HFF-Myc (cell line): Measurements from ENCODE around the gene OR10R2.
"Not testable (repeated sequence)": the region's sequence is repeated elsewhere in the genome, so short reads cannot be mapped to it uniquely, and the experiment has no call there.

Experiments
- DNase-seq: peaks from one replicate; pipeline ENCODE4 v3.0.0-alpha.2; 2011; ENCODE audit warnings: low read depth; ENCODE audit errors: extremely low read depth
- H3K4me3 ChIP-seq: replicated peaks from 2 replicates; pipeline ENCODE4 v1.5.1; 2011; ENCODE audit warnings: low read depth, mild to moderate bottlenecking, control low read depth, low read length
- TF ChIP-seq, protein P1 (sequence below): IDR thresholded peaks from 2 replicates; pipeline ENCODE4 v1.5.1; 2012; ENCODE audit warnings: mild to moderate bottlenecking, low read depth, low read length, control low read depth; ENCODE audit errors: missing control alignments

The OR10R2 gene, protein sequence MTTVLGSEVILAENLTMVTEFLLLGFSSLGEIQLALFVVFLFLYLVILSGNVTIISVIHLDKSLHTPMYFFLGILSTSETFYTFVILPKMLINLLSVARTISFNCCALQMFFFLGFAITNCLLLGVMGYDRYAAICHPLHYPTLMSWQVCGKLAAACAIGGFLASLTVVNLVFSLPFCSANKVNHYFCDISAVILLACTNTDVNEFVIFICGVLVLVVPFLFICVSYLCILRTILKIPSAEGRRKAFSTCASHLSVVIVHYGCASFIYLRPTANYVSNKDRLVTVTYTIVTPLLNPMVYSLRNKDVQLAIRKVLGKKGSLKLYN

DNA sequence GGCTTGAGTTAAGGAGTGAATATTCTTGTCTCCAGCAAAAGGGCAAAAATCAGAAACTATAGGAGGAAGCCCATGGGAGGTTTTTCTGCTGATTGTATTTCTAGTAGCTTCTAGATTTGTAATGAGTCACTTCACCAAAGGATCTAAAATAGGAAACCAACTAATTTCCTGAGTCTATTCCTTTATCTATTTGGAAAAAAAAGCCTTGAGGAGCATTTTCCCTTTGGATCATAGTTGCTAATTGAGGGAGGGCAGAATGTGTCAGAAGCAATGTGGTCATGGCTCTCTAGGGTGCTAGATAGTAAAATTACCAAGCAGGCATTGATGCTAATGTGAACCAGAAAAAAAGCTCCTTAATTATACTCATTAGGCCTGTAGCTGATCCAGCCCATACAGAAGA lies at the start of gene OR10R2:
OR10R2 (plus strand) TSS at position 301 of the 400 bp plus-strand sequence. CDS start 106 bp downstream, outside the sequence.
- TF ChIP-seq, protein P1, sequence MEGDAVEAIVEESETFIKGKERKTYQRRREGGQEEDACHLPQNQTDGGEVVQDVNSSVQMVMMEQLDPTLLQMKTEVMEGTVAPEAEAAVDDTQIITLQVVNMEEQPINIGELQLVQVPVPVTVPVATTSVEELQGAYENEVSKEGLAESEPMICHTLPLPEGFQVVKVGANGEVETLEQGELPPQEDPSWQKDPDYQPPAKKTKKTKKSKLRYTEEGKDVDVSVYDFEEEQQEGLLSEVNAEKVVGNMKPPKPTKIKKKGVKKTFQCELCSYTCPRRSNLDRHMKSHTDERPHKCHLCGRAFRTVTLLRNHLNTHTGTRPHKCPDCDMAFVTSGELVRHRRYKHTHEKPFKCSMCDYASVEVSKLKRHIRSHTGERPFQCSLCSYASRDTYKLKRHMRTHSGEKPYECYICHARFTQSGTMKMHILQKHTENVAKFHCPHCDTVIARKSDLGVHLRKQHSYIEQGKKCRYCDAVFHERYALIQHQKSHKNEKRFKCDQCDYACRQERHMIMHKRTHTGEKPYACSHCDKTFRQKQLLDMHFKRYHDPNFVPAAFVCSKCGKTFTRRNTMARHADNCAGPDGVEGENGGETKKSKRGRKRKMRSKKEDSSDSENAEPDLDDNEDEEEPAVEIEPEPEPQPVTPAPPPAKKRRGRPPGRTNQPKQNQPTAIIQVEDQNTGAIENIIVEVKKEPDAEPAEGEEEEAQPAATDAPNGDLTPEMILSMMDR: no peak
- H3K4me3 ChIP-seq: no peak within 1 kb of the TSS
- no peak for DNase-seq

DNA sequence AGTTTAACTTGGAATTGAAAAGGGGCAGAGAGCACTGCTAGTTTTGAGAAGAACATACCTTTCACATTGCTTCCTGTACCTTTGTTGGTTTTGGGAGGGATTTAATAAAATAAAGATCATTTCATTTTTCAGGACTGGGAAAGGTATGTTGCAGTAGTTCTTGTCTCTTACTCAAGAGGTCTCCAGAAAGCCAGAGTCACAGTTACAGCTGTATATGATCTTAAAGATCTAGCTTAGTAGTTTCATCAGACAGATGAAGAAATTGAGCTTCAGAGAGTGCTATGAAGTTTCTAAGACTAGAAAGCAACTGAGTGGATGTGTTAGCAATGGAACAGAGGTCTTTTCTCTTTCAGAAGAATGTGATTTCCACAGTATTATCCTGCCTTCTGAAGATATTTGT lies 47.0 kb upstream of the OR10R2 start:
- no peak overlapping the region for H3K4me3 ChIP-seq
- TF ChIP-seq, protein P1: no peak
- no peak for DNase-seq

DNA sequence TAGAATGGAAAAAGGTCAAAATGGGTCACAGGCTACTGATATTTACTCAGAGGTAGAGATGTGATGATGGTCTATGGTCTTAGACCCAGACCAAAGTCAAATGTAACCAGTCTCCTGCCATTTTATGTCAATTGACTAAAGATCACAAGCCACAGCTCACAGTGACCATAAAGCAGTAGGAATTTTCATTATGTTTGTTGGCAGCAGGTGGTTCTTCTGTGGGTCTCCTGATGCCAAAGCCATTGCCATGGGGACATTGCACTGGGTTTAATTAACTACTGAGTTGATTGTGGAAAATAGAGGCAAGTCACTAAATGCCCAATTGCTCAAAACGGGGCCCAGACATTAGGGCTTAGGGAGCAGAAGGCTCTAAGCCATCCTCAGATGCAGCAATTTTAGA lies 45.9 kb upstream of the OR10R2 start, which contains the start of gene OR10K2:
OR10K2 (minus strand) TSS at position 101 of the 400 bp plus-strand sequence. CDS start 5,371 bp downstream, outside the sequence.
- no peak for DNase-seq
- no peak within 1 kb of the TSS for H3K4me3 ChIP-seq
- TF ChIP-seq, protein P1: no peak

DNA sequence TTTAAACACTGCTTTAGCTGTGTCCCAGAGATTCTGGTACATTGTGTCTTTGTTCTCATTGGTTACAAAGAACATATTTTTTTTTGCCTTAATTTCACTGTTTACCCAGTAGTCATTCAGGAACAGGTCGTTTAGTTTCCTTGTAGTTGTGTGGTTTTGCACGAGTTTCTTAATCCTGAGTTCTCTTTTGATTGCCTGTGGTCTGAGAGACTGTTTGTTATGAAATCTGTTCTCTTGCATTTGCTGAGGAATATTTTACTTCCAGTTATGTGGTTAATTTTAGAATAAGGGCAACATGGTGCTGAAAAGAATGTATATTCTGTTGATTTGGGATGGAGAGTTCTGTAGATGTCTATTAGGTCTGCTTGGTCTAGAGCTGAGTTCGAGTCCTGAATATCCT lies 41.9 kb upstream of the OR10R2 start:
- not testable (repeated sequence) for DNase-seq, H3K4me3 ChIP-seq

DNA sequence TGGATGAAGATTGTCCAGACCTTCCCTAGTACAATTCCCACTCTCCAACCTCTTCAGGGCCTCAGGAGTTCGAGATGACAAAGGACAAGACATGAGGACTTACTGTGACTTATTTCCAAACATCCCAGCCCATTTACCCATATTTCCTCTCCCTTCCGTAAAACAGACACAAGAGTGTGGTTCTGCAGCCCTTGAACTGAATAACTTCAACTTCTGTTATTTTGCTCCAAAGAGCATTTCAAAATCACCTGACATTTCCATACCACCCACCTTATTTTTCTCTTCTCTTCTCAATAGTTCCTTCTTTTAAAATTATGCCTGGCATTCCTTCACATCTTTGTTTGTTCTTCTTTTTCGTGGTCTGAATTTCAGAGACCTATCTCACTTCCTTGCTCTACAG lies 37.3 kb upstream of the OR10R2 start:
- no peak for DNase-seq
- H3K4me3 ChIP-seq: no peak overlapping the region
- TF ChIP-seq, protein P1: no peak

DNA sequence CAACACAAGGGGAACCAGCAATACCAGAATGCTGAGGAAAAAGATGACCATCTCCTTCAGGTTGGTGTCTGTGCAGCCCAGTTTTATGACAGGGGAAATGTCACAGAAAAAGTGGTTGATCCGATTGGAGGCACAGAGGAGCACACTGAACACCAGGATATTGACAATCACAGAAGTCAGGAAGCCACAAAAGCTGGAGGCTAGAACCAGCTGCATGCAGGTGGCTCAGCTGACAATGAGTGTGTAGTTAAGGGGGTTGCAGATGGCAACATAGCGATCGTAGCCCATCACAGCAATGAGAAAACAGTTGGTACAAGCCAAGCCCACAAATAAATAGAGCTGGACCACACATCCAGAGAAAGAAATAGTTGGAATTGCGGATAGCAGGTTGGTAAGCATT lies 26.6 kb upstream of the OR10R2 start:
- DNase-seq: no peak
- no peak overlapping the region for H3K4me3 ChIP-seq
- TF ChIP-seq, protein P1: no peak

DNA sequence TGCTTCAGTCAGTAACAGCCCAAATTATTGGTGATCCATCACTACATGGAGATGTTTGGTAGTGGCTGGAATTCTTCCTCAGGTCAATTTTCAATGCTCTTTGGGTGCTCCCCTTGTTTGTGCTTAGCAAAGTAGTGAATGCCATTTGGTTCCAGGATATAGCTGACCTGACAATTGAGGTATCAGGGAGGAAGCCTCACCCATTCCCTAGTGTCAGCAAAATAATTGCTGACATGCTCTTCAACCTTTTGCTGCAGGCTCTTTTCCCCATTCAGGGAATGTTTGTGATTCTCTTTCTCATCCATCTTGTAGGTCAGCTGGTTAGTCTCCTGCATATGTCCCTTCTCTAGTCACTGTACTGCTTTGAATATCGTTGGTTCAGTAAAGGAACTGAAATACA lies 17.5 kb upstream of the OR10R2 start:
- no peak overlapping the region for H3K4me3 ChIP-seq
- TF ChIP-seq, protein P1: no peak
- DNase-seq: no peak
